Frontal cortex (tissue), 4 donors: ENCODE results near the gene FN1. TPM values are rescaled to one million over a fixed set of nuclear protein-coding genes. Genes with fewer than 3 reads are reported as not detected.

ENCODE experiments used
- DNase-seq, 2 donors: peaks; one replicate each; pipeline ENCODE4 v3.0.0; 2012; ENCODE audit warnings: low spot score in 2 of 2
- FAIRE-seq: peaks from 2 replicates; lab custom pipeline; 2012; peaks lifted over from hg19 to GRCh38; lab: Jason Lieb, UNC
- total RNA-seq: library from RNA; depleted of rRNA; stranded (reverse); fragments of >200 nt; gene quantifications from one replicate; pipeline ENCODE4 v1.2.3, GENCODE V29; 2014
- donor health status: control.
- donor health status: control.
- donor health status: control.

Gene FN1
- total RNA-seq, 1 donor from 2014 or later, result 99.9 TPM

GRCh38 chr2:215358891-215359575 lies 76.8 kb downstream of the FN1 start:
- FAIRE-seq (no peak), DNase-seq (no peak)

- no peak for DNase-seq
- FAIRE-seq, result no peak
Measured at GRCh38 chr2:215358312-215358845, 77.5 kb downstream of the FN1 start.

DNA sequence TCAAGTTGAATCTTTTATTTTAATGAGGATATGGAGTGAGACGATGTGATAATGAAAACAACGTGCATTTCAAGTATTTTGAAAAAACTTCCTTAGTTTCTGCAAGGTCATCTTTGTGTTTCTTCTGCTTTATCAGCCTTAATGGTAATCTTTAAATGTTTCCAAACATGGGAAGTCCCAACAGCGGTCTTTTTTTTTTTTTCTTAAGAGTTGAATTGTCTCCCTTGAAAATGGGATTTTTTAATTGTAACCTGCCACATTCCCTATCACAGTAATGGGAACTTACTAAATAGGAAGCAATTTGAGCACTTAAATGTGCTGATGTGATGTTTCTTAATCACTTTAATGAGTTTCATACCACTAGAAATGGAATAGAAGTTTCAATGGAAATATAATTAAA lies 78.2 kb downstream of the FN1 start:
- FAIRE-seq (no peak), DNase-seq (no peak)

GRCh38 chr2:215356948-215357461 lies 78.9 kb downstream of the FN1 start:
- no peak for FAIRE-seq
- DNase-seq, result no peak

DNA sequence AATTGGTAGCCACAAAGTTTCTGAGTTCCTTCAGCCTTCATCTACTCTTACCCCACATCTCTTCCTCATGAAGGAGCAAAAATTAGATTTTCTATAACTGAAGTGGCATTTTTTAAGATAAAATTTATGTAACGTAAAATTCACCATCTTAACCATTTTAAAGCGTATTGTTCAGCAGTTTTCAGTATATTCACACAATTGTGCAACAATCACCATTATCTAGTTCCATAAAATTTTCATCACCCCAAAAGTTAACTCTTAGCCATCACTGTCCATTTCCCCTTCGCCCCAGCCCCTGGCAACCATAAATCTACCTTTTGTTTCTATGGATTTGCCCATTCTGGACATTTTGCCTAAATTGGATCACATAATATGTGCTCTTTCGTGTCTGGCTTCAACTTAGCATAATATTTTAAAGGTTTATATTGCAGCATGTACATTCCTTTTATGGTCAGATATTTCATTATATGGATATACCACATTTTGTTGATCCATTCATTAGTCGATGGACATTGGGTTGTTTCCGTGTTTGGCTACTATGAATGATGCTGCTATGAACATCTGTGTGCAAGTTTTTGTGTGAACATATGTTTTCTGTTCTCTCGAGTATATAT lies 79.4 kb downstream of the FN1 start:
- DNase-seq (no peak), FAIRE-seq (no peak)

GRCh38 chr2:215355801-215356200 lies 80.1 kb downstream of the FN1 start:
- FAIRE-seq (no peak), DNase-seq (no peak)

- no peak for FAIRE-seq
- no peak for DNase-seq
Measured at GRCh38 chr2:215354771-215355695, 80.8 kb downstream of the FN1 start.

GRCh38 chr2:215352602-215353001 lies 83.3 kb downstream of the FN1 start:
- FAIRE-seq (no peak), DNase-seq (no peak)

GRCh38 chr2:215347878-215348277 lies 88.0 kb downstream of the FN1 start:
- DNase-seq, result no peak
- no peak for FAIRE-seq

DNA sequence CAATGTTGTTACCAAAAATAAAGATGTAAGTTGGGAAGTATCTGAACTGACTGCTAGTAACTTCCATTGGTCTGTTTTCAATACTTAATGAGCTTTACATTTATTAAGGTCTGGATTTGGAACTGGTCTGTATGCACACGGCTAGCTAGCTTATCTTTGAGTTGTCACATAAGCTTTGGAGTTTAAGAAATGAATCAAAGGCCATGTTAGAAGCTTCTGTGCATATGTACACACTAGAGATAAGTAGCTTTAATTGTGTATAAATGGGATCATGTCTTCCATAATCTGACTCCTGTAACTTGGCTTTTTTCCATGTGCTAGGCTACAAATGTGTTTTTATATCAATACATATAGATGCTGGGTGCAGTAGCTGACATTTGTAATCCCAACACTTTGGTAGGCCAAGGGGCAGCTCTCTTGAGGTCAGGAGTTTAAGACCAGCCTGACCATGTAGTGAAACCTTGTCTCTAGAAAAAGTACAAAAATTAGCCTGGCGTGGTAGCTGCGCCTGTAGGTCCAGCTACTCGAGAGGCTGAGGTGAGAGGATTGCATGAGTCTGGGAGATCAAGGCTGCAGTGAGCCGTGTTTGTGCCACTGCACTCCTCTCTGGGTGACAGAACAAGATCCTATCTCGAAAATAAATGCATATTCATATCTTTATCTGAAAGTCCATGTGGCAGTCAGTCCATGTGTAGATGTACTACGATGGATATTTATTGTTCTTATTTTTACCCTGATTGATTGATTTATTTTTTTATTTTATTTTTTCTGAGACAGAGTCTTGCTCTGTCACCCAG lies 96.8 kb downstream of the FN1 start:
- no peak for DNase-seq
- FAIRE-seq, result no peak

- no peak for FAIRE-seq
- no peak for DNase-seq
Measured at GRCh38 chr2:215332872-215333595, 102.8 kb downstream of the FN1 start.

DNA sequence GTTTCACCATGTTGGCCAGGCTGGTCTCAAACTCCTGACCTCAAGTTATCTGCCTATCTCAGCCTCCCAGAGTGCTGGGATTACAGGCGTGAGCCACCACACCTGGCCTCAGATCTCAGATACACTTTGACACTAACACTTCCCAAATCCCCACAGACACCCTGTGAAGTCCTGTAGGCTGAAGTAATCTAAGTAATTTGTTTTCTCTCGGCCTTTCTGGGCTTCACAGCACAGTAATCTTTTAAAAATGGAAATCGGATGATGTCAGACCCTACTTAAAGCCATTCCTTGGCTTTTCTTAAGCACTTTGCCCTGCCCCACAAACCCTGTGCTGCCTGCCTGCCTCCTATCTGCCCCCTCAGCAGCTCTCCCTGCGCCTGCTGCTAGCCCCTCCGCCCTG lies 107.8 kb downstream of the FN1 start:
- DNase-seq, result no peak
- FAIRE-seq, result no peak

GRCh38 chr2:215324811-215325210 lies 111.1 kb downstream of the FN1 start:
- FAIRE-seq (no peak), DNase-seq (no peak)

- DNase-seq (no peak), FAIRE-seq (no peak)
Measured at GRCh38 chr2:215320679-215321078, 115.2 kb downstream of the FN1 start.

DNA sequence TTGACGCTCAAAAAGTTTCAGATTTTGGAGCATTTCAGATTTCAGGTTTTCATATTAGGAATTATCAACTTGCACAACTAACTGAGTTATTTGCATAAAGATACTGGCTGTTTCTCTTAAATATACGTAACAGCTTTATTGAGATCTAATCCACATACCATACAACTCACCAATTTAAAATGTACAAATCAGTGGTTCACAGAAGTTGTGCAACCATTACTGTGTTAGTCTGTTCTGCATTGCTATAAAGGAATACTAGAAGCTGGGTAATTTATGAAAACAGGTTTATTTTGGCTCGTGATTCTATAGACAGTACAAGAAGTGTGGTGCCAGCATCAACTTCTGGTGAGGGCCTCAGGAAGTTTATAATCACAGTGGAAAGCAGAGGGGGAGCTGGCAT lies 115.8 kb downstream of the FN1 start:
- FAIRE-seq, result no peak
- no peak for DNase-seq

DNA sequence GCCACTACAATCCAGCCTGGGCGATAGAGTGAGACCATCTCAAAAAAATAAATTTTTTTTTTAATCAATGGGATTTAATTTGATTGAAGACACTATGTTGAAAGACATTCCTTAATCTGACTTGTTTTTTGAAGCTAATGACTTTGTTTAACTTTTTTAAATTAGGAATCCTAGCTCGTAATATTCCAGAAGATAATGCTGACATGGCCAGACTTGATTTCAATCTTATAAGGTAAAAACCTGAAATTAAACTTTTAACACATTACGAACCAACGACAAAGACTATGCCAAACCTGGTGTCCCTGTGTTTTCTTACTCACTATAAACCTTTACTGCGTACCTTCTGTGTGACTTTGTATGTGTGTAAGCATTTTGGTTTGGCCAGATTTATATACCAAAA lies 116.4 kb downstream of the FN1 start:
- FAIRE-seq (no peak), DNase-seq (no peak)

GRCh38 chr2:215316336-215316735 lies 119.5 kb downstream of the FN1 start:
- FAIRE-seq (no peak), DNase-seq (no peak)

DNA sequence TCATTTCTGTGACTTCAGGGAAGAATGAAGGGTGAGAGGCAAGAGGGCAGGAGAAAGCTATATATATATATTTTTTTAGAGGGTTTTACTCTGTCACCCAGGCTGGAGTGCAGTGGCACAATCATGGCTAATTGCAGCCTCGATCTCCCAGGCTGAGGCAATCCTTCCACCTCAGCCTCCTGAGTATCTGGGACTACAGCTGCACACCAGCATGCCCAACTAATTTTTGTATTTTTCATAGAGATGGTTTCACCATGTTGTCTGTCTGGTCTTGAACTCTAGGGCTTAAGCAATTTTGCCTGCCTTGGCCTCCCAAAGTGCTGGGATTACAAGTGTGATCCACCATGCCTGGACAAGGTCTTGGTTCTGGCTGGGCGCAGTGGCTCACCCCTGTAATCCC lies 120.6 kb downstream of the FN1 start:
- no peak for DNase-seq
- no peak for FAIRE-seq

DNA sequence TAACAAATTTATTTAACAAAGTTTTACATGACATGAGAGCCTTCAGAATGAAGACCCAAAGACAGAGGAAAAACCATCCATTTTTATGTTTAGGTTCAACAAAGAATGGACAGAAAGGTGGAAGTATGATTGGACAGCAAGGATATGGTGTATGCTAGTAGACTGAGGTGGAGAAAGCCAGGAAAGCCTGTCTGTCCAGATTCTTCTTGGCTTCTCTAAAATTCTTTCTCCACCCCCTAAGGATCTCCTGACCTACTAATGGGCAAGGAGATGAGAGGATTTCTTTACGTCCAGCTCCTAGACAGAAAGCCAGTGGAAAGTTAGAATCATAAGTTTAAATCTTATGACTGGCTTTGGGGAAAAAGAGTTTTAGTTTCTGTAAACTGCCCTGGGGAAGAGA lies 121.0 kb downstream of the FN1 start:
- no peak for FAIRE-seq

More for the DNA sequence above, 121.0 kb downstream of the FN1 start:
- DNase-seq, result no peak
